Hematopoietic multipotent progenitor cell treated with erythropoietin and hydrocortisone succinate and interleukin-3 and kit ligand, for 4 days (in vitro differentiated cells): ENCODE measurements around the gene SKOR1.
A peak's percentile ranks its signal among the peaks of the same experiment; 100 is the strongest.

ENCODE experiments used
- DNase-seq: peaks from one replicate; pipeline ENCODE4 v3.0.0-alpha.2; 2015

SKOR1 gene

DNA sequence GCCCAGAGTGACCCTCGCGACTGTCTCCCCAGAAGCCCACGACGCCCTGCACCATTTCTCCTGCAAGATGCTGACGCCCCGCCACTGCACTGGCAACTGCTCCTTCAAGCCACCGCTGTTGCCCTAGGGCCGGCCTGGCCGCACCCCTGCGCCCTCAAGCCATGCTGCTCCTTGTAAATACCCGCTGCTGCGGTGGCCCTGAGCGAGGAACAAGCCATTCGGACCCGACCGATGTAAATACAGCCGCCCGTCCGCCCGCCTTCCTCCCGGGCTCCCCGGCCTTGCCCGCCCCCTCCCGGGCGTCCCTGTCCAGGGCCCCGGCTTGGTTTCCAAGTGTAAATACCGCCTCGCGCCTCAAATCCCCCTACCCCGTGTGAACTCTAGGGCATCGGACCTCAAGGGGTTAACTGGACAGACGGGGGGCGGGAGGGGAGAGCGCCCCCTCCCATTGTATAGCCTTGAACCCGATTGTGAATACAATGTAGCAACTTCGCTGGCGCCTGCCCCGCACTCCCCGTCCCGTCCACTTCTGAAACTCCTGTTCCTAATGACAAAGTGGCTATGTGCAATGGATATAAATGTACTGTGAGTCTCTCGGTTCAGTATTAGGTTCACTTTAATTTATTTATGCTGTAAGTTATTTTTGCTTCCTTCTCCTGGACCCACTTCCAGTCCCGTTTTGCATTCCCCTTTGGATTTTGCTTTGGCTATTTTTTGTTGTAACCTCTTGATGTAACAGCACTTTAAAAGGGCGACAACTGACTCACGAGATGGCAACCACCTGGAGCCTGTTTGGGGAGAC, 8.6 kb downstream of the SKOR1 start:
- DNase-seq, result peak; percentile 78

DNA sequence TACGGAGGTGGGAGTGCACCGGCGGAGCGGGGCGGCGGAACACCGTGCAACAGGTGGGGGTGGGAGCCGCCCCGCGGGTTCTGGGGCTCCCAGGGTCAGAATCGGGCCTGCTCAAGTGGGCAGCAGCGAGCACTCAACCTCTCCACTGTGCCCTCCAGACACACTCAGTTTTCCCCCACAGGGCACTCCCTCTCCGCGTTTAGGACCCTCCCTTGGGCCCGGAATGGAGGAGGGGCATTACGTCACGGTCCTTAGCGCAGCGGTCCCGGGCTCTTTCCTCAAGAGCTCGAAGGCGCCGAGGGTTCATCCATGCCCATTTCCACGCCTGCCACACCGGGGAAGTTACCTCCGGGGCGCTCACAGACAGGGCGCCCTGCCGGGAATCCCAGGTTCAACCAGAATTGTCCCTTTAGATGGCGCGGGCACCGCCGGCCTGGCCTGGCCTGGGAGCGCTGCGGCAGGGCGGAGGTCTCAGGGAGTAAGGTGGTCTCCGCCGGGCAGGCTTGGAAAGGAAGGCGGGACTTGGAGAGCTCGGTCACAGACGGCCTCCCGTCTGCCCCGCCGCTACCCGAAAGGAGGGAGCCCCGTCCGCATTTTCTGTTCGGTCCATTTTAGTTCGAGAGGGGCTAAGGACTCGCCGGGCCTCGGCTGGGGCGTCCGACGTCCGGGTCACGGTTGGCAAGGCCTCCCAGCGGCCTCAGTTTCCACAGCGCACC, 9.4 kb downstream of the SKOR1 start:
- no peak for DNase-seq

DNA sequence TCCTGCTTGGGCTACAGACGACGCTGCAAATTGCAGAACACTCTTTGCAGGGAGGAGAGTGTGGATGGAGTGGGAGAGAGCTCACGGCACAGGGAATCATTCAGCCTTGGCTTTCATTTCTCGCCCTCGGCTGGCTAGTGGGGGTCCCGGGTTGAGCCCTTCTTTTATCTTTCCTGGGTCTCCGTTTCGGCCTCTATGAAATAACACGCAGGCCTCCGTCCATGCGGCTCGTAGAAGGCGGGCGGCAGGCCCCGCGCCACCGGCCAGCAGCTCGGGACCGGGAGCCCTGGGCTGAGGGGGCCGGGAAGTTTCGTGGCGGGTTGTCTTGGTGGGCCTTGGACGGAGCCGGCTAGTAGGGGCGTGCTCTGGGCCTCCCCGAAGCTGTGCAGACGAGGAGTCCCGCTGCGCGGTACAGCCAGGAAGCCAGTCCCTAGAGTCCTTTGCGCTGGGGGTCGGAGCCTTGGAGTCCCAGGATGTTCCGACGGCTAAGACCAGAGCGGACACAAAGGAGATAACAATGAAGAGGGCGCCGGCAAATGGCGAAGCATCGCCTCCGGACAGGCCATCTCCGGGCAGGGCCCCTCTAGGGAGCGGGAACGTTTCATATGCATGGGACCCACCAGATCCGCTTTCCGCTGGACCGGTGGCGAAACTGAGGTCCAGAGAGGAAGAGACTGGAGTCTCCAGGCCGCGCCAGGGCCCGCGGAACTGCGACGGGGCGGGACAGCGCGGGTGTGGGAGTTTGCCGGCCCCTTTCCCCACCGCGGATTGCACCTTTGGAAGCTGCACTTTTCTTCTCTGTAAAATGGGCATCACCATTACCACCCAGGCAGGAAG, 10.2 kb downstream of the SKOR1 start:
- DNase-seq, result no peak

DNA sequence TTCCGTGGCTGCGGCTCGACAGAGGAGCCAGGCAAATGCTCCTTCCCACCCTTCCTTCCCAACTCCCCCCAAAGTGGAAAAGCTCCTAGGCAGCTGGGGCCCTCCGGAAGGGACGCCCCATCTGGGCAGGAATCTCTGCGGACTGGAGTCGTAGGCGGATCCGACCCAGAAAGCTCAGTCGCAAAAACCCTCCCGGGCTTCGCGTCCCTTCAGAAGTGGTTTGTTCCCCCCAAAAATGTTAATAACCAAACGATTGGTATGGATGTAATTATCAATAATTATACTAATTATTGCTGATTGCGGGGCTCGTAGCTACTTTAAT, 10.8 kb downstream of the SKOR1 start:
- no peak for DNase-seq

DNA sequence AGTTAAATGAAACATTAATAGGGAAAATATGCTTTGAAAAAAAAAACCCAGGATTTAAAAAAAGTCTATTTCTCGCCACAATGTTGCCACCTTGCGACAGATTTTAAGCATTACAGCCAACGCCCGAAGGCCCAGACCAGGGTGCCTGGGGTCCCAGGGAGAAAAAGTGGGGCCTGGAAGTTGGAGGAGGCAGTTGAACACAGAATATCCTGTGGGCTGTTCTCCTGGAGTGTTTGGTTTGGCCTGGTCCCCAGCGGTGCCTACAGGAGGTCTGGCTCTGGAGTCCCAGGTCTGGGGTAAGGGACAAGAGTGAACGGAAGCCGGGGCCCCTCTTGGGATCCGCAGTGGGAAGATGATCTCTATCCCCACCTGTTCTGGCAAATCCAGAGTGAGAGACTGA, 11.2 kb downstream of the SKOR1 start:
- DNase-seq, result peak; percentile 79

DNA sequence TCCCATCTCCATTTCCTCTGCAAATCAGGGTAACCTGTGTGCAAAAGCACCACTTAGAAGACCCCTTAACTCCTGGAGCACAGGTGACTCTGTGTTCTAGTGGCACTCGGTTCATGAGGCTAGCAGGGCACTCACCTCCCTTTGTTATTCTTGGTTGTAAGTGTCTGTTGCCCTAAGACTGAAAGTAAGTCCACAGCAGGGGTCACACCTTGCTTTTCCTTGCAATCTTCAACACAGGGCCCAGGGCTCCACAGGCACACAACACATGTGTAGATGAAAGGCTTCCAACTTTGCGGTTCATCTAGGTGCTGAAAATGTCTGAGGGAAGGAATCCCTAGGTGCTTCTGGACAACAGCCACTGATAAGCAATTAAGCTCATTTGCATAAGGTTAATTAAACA, 11.6 kb downstream of the SKOR1 start:
- DNase-seq, result no peak

DNA sequence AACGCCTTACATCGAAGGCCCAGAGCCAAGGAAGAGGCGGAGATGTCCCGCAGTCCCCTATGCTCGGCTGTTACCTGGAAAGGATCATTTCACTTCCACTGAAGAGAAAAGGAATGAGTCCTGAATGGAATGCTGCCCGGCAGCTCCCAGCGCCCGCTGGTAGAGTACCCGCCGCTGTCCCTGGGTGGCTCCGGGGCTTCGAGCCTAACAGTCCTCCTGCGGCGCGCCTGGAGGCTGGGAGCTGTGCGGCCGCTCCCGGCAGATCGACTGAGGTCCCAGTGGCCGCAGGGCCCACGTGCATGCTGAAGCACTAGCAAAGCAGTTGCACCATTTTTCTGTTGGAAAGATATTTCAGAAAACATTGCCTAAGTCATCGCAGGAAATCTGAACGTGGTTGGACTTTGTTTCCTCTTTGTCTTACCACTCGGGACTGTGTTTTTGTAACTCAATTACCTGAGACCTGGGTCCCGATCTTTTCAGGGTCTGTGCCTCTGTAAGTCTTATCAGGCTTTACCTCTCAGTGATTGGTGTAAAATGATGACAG, 13.6 kb downstream of the SKOR1 start:
- DNase-seq, result peak; percentile 67

DNA sequence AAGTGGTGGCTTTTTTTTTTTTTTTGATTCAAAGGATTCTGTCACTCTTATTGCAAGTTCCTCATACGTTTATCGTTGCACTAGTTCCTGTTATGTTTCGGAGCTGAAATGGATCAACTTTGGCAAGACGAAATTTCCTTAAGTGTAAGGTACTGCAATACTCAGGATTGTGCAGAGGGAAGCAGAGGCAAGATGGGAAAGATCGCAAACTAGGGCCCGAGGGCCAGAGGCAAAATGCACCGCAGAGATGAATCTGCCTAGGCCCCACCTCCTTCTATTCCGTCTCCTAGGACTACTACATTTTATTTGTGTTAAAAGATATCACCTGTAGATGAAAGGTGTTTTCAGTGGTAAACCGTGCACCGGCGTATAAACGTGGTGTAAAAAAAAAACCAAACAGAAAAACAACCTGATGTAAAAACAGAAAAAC, 14.2 kb downstream of the SKOR1 start:
- peak; percentile 69 for DNase-seq

DNA sequence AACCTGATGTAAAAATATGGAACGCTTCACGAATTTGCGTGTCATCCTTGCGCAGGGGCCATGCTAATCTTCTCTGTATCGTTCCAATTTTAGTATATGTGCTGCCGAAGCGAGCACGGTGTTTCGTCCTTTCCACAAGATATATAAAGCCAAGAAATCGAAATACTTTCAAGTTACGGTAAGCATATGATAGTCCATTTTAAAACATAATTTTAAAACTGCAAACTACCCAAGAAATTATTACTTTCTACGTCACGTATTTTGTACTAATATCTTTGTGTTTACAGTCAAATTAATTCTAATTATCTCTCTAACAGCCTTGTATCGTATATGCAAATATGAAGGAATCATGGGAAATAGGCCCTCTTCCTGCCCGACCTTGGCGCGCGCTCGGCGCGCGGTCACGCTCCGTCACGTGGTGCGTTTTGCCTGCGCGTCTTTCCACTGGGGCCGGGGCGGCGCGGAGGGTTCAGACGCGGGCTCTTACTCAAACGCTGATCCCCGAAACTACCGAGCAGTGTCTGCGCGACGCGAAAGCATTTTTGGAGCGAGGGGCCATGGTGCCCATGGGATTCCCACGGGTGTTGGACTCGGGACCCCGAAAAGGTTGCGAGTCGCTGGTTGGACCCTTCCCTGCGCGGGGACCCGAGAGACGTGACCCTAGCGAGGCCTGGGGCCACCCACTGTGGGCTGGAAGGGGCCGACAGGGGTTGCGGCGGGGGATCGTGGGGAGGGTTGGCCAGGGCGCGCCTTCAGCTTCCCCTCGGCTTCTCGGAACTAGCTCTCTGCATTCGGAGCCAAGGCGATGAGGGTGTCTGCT, 14.8 kb downstream of the SKOR1 start, which contains the start of gene RNU6-1:
Gene RNU6-1, minus strand, starts transcription at position 117 of the 820 bp plus-strand sequence.
- DNase-seq, result peak; percentile 97

DNA sequence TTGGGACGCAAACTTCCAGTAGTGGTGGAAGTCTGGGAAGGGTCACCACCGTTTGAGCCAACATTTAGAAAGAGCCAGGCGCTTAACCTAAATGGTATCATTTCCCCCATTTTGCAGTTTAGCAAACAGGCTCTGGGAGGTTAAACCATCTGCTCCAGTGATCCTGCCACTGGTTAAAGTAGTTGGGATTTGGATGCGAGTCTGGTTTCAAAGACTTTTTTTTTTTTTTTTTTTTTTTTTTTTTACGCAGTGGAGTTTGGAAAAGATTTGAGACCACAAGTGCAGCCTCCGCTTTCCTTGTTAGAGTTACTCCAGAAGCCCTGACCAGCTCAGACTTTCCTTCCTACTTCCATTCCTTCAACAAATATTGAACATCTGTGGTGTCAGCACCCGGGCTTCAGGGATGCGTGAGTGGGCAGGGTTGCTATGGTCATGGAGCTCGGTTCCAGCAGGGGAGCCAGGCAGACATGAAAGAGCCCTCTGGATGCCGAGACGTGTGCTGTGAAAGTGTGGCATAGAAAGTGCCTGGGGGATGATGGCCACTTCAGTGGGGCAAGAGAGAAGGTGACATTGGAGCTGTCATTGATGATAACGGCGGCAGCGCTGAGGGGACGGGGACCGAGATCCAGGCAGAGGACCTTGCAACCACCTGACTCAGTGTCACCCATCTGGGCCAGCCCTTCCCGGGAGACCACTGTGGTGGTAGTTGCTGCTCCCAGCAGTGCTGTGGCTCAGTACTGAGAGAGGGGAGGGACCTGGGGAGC, 15.6 kb downstream of the SKOR1 start:
- DNase-seq, result peak; percentile 57

DNA sequence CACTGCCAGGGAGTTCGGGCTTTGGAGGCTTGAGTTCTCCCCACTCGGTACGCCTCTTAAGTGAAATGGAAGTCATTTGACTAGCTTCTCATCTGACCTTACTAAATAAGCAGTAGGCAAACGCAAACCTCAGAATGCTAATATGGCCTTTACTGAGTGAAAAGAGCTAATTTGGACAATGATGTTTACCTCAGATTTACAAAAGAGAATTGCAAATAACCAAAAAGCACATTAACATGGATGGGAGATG, 16.1 kb downstream of the SKOR1 start:
- DNase-seq, result no peak

DNA sequence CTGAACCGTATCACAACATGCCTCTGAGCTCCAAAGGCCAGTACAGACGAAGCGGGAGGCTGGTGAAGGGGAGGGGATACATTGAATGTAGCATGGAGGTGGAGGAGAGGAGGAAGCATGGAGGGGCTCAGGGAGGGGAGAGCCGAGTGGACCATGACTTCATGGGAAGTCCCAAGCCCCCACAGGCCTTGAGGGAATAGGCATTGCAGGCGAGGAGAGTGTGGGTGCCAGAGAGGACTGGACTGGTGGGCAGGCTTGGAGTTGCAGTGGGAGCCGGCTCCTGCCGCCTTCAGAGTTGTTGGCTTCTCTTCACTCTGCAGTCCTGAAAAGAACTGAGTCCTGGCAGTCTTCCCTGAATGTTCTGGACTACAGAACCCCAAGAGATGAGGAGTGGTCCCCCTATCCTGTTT, 17.8 kb downstream of the SKOR1 start:
- no peak for DNase-seq

DNA sequence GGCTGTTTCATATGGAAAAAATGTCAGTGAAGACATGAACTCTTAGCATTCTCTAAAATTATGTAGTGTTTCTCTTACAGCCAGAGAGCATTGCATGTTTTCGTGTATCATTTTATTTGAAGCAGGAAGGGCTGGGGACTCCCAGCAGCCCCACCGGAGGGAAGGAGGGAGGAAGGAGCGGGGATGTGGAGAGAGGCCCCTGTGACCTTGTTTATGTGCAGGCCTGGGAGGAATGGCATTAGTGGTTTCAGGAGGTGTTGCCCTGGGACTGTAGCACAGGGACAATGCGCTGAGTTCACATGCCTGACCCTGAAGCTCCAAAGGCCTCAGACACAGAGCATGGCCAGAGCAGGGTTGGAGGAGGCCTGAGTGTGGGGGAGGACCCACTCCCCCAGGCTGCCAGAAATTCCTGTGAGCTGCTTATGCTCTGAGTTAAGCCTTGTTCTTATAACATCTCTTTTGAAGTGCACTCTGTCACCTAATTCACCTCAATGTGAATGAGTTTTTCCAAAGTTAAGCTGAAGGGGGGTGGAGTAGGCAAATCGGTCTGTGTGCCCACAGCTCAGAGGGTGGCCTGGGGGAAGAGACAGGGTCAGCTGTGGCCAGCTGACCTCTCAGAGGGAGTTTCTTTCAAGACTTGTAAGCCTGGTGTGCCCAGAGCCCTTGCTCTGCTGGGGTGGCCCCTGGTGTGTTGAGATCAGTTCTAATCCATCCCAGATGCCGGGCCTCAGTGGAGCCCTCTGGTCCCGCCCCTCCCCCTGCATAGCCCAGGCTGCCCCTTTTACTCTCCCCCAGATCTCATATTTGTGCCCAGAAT, 18.5 kb downstream of the SKOR1 start:
- no peak for DNase-seq

DNA sequence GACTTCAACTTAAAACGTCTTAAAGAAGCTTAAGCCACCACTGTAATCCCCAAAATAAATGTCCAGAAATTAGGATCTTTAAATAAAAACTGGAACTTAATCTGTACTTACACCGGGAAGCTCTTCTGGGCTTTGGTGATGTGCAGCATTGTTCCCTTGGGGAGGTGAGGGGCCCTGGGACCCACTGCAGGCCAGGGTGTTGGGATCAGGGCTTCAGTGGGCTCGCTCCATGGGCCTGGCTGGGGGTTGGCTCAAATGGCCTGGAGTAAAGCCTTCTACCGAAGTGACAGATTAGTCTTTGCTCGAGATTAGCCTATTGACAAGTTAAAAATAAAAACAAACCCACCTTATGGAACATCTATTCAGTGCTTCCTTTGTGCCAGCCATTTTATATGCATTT, 20.7 kb downstream of the SKOR1 start:
- no peak for DNase-seq

DNA sequence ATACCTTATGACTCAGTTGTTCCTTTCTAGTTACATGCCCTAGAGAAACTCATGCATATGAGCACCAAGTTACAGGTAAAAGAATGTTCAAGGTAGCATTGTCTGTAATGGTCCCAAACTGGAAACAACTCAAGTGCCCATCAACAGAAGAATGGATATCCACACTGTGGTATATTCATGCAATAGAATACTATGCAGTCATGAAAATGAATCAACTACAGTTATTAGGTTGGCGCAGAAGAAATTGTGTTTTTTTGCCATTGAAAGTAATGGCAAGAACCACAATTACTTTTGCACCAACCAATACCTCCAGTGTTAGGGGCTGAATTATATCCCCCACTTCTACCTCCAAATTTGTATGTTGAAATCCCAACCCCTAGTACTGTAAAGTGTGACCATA, 24.2 kb downstream of the SKOR1 start:
- DNase-seq, result no peak

DNA sequence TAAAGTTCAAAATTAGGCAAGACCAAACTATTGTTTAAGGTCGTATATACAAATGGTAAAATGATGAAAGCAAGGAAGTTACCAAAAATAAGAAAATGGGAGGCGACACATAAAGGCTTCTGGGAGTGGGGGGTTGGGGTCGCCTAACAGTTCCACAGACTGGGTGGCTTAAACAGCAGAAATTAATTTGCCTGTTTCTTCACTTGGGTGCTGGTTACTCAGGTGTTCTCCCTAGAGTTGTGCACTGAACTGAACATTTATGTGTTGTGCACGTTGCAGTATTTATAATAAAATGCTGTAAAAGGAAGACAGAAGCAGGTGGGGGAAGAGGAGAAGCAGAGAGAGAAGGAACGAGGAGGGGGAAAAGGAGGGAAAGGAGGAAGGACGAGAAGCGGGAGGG, 25.0 kb downstream of the SKOR1 start:
- no peak for DNase-seq

DNA sequence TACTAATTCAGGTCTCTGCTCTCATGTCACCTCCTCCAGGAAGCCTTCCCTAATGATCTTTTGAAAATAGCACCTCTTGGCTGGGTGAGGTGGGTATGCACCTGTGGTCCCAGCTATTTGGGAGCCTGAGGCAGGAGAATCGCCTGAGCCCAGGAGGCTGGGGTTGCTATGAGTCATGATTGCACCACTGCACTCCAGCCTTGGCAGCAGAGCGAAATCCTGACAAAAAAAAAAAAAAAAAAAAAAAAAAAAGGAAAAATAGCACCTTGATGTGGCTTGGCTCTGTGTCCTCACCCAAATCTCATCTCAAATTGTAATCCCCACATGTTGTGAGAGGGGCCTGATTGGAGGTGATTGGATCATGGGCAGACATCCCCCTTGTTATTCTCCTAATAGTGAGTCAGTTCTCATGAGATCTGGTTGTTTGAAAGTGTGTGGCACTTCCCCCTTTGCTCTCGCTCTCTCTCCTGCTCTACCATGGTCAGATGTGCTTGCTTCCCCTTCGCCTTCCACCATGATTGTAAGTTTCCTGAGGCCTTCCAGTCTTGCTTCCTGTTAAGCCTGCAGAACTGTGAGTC, 25.8 kb downstream of the SKOR1 start:
- DNase-seq, result peak; percentile 52

DNA sequence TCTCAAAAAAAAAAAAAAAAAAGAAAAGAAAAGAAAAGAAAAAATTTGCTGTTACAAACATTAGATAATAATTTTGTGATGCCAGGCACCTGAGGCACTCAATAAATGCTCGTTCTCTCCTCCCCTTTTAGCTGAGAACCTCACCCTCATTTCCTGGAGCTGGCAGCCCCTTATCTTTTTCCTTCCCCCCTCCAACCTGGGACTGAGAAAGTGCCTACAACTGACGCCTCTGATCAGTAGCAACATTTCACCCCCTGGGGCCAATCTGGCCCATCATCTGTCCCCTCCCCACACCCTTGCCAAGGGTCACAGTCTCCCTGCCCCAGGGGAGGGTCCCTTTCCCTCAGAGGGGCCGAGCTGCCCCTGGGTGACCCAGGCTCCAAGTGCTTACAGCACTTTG, 27.1 kb downstream of the SKOR1 start:
- DNase-seq, result peak; percentile 41

DNA sequence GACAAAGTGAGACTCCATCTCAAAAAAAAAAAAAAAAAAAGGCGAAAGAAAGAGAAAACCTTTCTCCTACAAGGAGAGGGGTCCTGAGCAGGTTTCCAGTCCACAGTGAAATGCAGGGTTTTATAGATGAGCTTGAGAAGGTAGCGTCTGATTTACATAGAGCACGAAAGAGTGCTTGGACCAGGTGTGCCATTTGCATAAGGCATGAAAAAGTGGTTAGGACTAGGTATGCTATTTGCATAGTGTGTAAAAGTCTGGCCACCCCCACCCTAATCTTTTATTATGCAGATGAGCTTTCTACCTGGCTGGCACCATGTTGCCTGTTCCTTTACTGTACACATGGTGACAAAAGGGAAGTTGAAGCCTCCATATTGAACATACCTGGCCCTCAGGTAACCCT, 28.1 kb downstream of the SKOR1 start:
- no peak for DNase-seq

DNA sequence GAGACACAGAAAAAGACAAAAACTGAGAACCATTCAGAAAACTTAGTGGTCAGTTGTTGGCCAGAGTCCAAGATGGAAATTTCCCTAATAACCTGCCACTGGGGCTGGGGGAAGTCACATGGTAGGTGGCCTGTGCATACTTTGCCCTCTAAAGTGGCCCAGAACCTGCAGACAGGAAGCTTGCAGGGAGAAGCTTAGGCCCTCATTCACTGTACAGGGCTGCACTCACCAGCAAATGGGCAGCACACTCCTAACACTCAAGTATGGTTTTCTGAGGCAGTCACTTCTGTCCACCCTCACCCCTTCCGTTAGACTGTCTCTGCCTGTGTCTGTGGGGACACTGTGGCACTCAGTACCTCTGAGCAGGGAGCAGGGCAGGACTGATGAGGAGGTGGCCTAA, 29.0 kb downstream of the SKOR1 start:
- DNase-seq, result no peak

DNA sequence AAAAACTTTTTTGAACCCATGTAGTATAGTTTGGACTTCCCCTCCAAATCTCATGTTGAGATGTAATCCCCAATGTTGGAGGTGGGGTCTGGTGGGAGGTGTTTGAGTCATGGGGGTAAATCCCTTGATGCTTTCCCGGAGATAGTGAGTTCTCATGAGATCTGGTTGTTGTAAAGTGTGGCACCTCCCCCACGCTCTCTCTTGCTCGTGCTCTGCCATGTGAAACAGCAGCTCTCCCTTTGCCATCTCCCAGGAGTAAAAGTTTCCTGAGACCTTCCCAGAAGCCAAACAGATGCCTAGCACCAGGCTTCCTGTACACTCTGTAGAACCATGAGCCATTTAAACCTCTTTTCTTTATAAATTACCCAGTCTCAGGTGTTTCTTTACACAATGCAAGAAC, 30.5 kb downstream of the SKOR1 start:
- no peak for DNase-seq
